SK-N-SH (cell line): ENCODE results near the gene RHEBL1. TPM values are rescaled to one million over a fixed set of nuclear protein-coding genes. Genes with fewer than 3 reads are reported as not detected.

Experiments
- CTCF ChIA-PET: fragments of 300-600, 350-600 bp; formaldehyde crosslinking; extraction: SDS; loops from one replicate; lab custom pipeline; 2021; lab: Yijun Ruan, JAX
- POLR2A ChIA-PET: fragments of 350-600 bp; sonication (Branson Sonifier 250); formaldehyde crosslinking; extraction: SDS; loops from one replicate; lab custom pipeline; 2020; ENCODE audit warnings: antibody characterized with exemption, inconsistent platforms; lab: Yijun Ruan, JAX
- DNase-seq: peaks from one replicate; pipeline ENCODE4 v3.0.0; 2012
- H2AFZ ChIP-seq: fragments of 200-600 bp; sonication (generic); 2 replicates; pipeline ENCODE4 v1.8.1; 2016; ENCODE audit warnings: antibody characterized with exemption, mild to moderate bottlenecking, low read depth
- H3F3A ChIP-seq: fragments of 200-600 bp; sonication (generic); replicated peaks from 2 replicates; pipeline ENCODE3; 2016; ENCODE audit warnings: antibody characterized with exemption, mild to moderate bottlenecking; ENCODE audit not compliant: insufficient read depth
- H3K27ac ChIP-seq, 2 experiments: fragments of 200-500 bp in 1 of 2; fragments of 200-600 bp in 1 of 2; sonication (Bioruptor generic) in 1 of 2; sonication (generic), shearing (Covaris generic) in 1 of 2; 2 replicates each; pipeline versions ENCODE4 v1.5.1 to v1.6.1; 2014 to 2016; ENCODE audit warnings: low read depth in 2 of 2, inconsistent platforms in 1 of 2, low read length in 1 of 2, mild to moderate bottlenecking in 1 of 2, mixed read lengths in 1 of 2
- H3K27me3 ChIP-seq: fragments of 200-600 bp; sonication (generic), shearing (Covaris generic); 2 replicates; pipeline ENCODE4 v1.6.1; 2016; ENCODE audit warnings: mixed run types; ENCODE audit not compliant: insufficient read depth
- H3K36me3 ChIP-seq, 2 experiments: fragments of 200-500 bp in 1 of 2; fragments of 200-600 bp in 1 of 2; sonication (Bioruptor generic) in 1 of 2; sonication (generic) in 1 of 2; replicated peaks in 1 of 2; 2 replicates each; pipeline versions ENCODE3 to v1.5.1; 2014 to 2016; ENCODE audit warnings: low read length in 1 of 2, mild to moderate bottlenecking in 1 of 2; ENCODE audit not compliant: insufficient read depth in 2 of 2, control insufficient read depth in 1 of 2
- H3K4me1 ChIP-seq, 2 experiments: fragments of 200-500 bp in 1 of 2; fragments of 200-600 bp in 1 of 2; sonication (Bioruptor generic) in 1 of 2; sonication (generic), shearing (Covaris generic) in 1 of 2; 2 replicates each; pipeline versions ENCODE4 v1.5.1 to v1.6.1; 2014 to 2016; ENCODE audit warnings: low read depth in 1 of 2, low read length in 1 of 2, mixed run types in 1 of 2; ENCODE audit not compliant: insufficient read depth in 2 of 2, control insufficient read depth in 1 of 2
- H3K4me2 ChIP-seq: fragments of 200-600 bp; sonication (generic), shearing (Covaris generic); 2 replicates; pipeline ENCODE4 v1.6.1; 2017; ENCODE audit warnings: mixed run types
- H3K4me3 ChIP-seq, 2 experiments: fragments of 200-500 bp in 1 of 2; fragments of 200-600 bp in 1 of 2; sonication (Bioruptor generic) in 1 of 2; sonication (generic), shearing (Covaris generic) in 1 of 2; 2 replicates each; pipeline versions ENCODE4 v1.5.1 to v1.8.1; 2014 to 2016; ENCODE audit warnings: low read depth in 2 of 2, inconsistent platforms in 1 of 2, low read length in 1 of 2, mild to moderate bottlenecking in 1 of 2, mixed read lengths in 1 of 2, moderate library complexity in 1 of 2
- H3K79me2 ChIP-seq: fragments of 200-600 bp; sonication (generic); 2 replicates; pipeline ENCODE4 v1.8.1; 2017; ENCODE audit warnings: mild to moderate bottlenecking; ENCODE audit not compliant: insufficient read depth
- H3K9ac ChIP-seq: fragments of 200-600 bp; sonication (generic); 2 replicates; pipeline ENCODE4 v1.6.1; 2017; ENCODE audit warnings: mixed run types
- H3K9me2 ChIP-seq: fragments of 200-600 bp; sonication (generic); 2 replicates; pipeline ENCODE4 v1.6.1; 2017; ENCODE audit warnings: mixed run types
- H3K9me3 ChIP-seq: fragments of 200-600 bp; sonication (generic); 2 replicates; pipeline ENCODE4 v1.6.1; 2017; ENCODE audit warnings: mixed run types, mild to moderate bottlenecking, moderate library complexity
- H4K20me1 ChIP-seq: fragments of 200-600 bp; sonication (generic); 2 replicates; pipeline ENCODE4 v1.6.1; 2017; ENCODE audit warnings: mild to moderate bottlenecking, mixed run types; ENCODE audit not compliant: insufficient read depth
- ELF1 ChIP-seq: IDR thresholded peaks from 2 replicates; pipeline ENCODE4 v1.4.0; 2012
- EP300 ChIP-seq, 2 experiments: IDR thresholded peaks; 2 replicates each; pipeline versions ENCODE4 v1.4.0 to v1.6.1; 2012; ENCODE audit warnings: borderline replicate concordance in 1 of 2, low read depth in 1 of 2, low read length in 1 of 2
- FOSL2 ChIP-seq: IDR thresholded peaks from 2 replicates; pipeline ENCODE4 v1.4.0; 2012; ENCODE audit warnings: low read depth, mild to moderate bottlenecking, moderate library complexity, borderline replicate concordance
- FOXJ3 ChIP-seq: sonication (generic); formaldehyde crosslinking; IDR thresholded peaks from 2 replicates; pipeline ENCODE4 v1.5.1; 2020; ENCODE audit warnings: mild to moderate bottlenecking, missing genetic modification reagents
- FOXM1 ChIP-seq: IDR thresholded peaks from 2 replicates; pipeline ENCODE4 v1.4.0; 2012; ENCODE audit warnings: low read depth, mild to moderate bottlenecking
- GATA2 ChIP-seq: sonication (generic); formaldehyde crosslinking; IDR thresholded peaks from 2 replicates; pipeline ENCODE4 v1.5.0; 2020; ENCODE audit warnings: mild to moderate bottlenecking, missing genetic modification reagents
- IRF3 ChIP-seq: fragments of 150-350 bp; IDR thresholded peaks from 2 replicates; pipeline ENCODE4 v1.6.1; 2016; ENCODE audit warnings: mild to moderate bottlenecking, low read depth, low read length
- JUND ChIP-seq: IDR thresholded peaks from 2 replicates; pipeline ENCODE4 v1.4.0; 2012
- MAX ChIP-seq: IDR thresholded peaks from 2 replicates; pipeline ENCODE4 v1.4.0; 2012; ENCODE audit warnings: low read depth
- MEF2A ChIP-seq: IDR thresholded peaks from 2 replicates; pipeline ENCODE4 v1.4.0; 2012; ENCODE audit warnings: low read depth, borderline replicate concordance
- MXI1 ChIP-seq: IDR thresholded peaks from 2 replicates; pipeline ENCODE4 v1.6.1; 2012; ENCODE audit warnings: mild to moderate bottlenecking, low read depth, low read length, improper control_type of control experiment
- NFIC ChIP-seq: IDR thresholded peaks from 2 replicates; pipeline ENCODE4 v1.4.0; 2012; ENCODE audit warnings: borderline replicate concordance
- NRF1 ChIP-seq: IDR thresholded peaks from 2 replicates; pipeline ENCODE4 v1.6.1; 2012; ENCODE audit warnings: low read depth, mild to moderate bottlenecking, low read length
- PBX3 ChIP-seq: IDR thresholded peaks from 2 replicates; pipeline ENCODE4; 2012
- RAD21 ChIP-seq: IDR thresholded peaks from 2 replicates; pipeline ENCODE4 v1.6.1; 2012; ENCODE audit warnings: mild to moderate bottlenecking, low read length
- RCOR1 ChIP-seq: fragments of 150-350 bp; IDR thresholded peaks from 2 replicates; pipeline ENCODE4 v1.6.1; 2017; ENCODE audit warnings: antibody characterized with exemption, low read length
- SIN3A ChIP-seq: IDR thresholded peaks from 2 replicates; pipeline ENCODE4 v1.6.1; 2012; ENCODE audit warnings: low read depth, mild to moderate bottlenecking, low read length, moderate library complexity, borderline replicate concordance
- SMC3 ChIP-seq: IDR thresholded peaks from 2 replicates; pipeline ENCODE4 v1.6.1; 2012; ENCODE audit warnings: low read depth, low read length, improper control_type of control experiment
- TCF12 ChIP-seq: IDR thresholded peaks from 2 replicates; pipeline ENCODE4 v1.4.0; 2012
- TEAD4 ChIP-seq: IDR thresholded peaks from 2 replicates; pipeline ENCODE4 v1.4.0; 2012; ENCODE audit warnings: mild to moderate bottlenecking, borderline replicate concordance; ENCODE audit not compliant: insufficient read depth
- USF1 ChIP-seq: IDR thresholded peaks from 2 replicates; pipeline ENCODE4 v1.4.0; 2012; ENCODE audit warnings: low read depth, borderline replicate concordance
- YY1 ChIP-seq: IDR thresholded peaks from 2 replicates; pipeline ENCODE4 v1.4.0; 2012; ENCODE audit warnings: low read depth, mild to moderate bottlenecking
- ZBTB33 ChIP-seq: IDR thresholded peaks from 2 replicates; pipeline ENCODE4 v1.4.0; 2012; ENCODE audit warnings: low read depth, borderline replicate concordance
- WGBS: methylation state at CpG from one replicate; pipeline ENCODE4 v1.1.6; 2017; ENCODE audit warnings: low lambda C conversion rate; 5-methylcytosine and 5-hydroxymethylcytosine counted together
- polyA plus RNA-seq, 3 experiments: library from polyadenylated mRNA; depleted of rRNA; stranded (reverse); fragments of >200 nt; gene quantifications; 2 replicates each; pipeline ENCODE4 v1.2.3, GENCODE V29; 2012

Gene RHEBL1
- polyA plus RNA-seq, 1 of the 3 experiments (the other 2 are of a cell fraction), result 2.2 TPM

GRCh38 chr12:49061157-49061650 is 8.6 kb downstream of the RHEBL1 start (continued):
- no peak for TF ChIP-seq ZBTB33

GRCh38 chr12:49060237-49061156 is 9.3 kb downstream of the RHEBL1 start, which contains the start of gene KMT2D:
Gene KMT2D (minus strand): TSS chr12:49060794. CDS start chr12:49055324, 5,470 bp downstream.
- 3% methylated on average over 10 of the region's 74 CpGs for WGBS
- no peaks in the 10 kb centered on the region for H3K9me2 ChIP-seq
- peak within 1 kb of the TSS; percentile 90 to 96 for H3K4me3 ChIP-seq
- H4K20me1 ChIP-seq, result peaks cover 36% of the 10 kb centered on the region
- H3K9ac ChIP-seq, result peak within 1 kb of the TSS; percentile 98
- H3K4me1 ChIP-seq, result peaks cover 16 to 37% of the 10 kb centered on the region in 2 experiments; a peak in 3 of 4 replicates
- H3K79me2 ChIP-seq, result peaks cover 60% of the 10 kb centered on the region
- H3K4me2 ChIP-seq, result peak within 1 kb of the TSS; percentile 96
- no peaks in the 10 kb centered on the region for H3K27me3 ChIP-seq
- H3K36me3 ChIP-seq, result no peaks in the 10 kb centered on the region
- H3F3A ChIP-seq, result peaks cover 9% of the 10 kb centered on the region
- H3K27ac ChIP-seq, result peak within 1 kb of the TSS; percentile 93 to 97
- DNase-seq, result peak; percentile 95
- H3K9me3 ChIP-seq, result no peaks in the 10 kb centered on the region
- peak within 1 kb of the TSS; percentile 88 for H2AFZ ChIP-seq
- CTCF ChIA-PET, result interaction anchor here (0.7 to 8.1 kb wide), 6 partner anchors 15 to 69 kb away, joined by 3 to 49 read pairs (median 4); no protein-coding TSS in a partner anchor
- POLR2A ChIA-PET, result interaction anchor here (0.9 to 1.2 kb wide), 4 partner anchors 50 to 128 kb away, joined by 3 to 8 read pairs (median 3); partner anchors contain the start of genes LMBR1L and TUBA1B
- TF ChIP-seq YY1 (peak; percentile 93), FOXM1 (no peak), USF1 (peak; percentile 67), RAD21 (no peak), IRF3 (no peak), FOXJ3 (CRISPR knock-in tag) (no peak), ZBTB33 (no peak), TEAD4 (no peak), SMC3 (no peak), MAX (peak; percentile 97), ELF1 (peak; percentile 50; the same call in 1 of the 2 replicates), JUND (no peak; the same call in 1 of the 2 replicates), EP300 (IDR thresholded peaks at IDR 0.05; ENCODE audit: borderline replicate concordance in 1 of 2, low read depth in 1 of 2, low read length in 1 of 2) (no peak), RCOR1 (peak; percentile 24; the same call in 1 of the 2 replicates), MEF2A (no peak), PBX3 (peak; percentile 94), TCF12 (peak; percentile 45), GATA2 (CRISPR knock-in tag) (no peak), NFIC (no peak), MXI1 (peak; percentile 93), NRF1 (no peak), SIN3A (peak; percentile 94; the same call in 1 of the 2 replicates), FOSL2 (no peak)
